EL (cell line): Measurements from ENCODE around the gene ADGRG1.

Source experiments
- DNase-seq: peaks from one replicate; pipeline ENCODE4 v3.0.0-alpha.2; 2016

ADGRG1 gene

GRCh38 chr16:57652695-57653471 lies 24.5 kb downstream of the ADGRG1 start:
- no peak for DNase-seq

- DNase-seq, result no peak
Measured at GRCh38 chr16:57653936-57654335, 25.5 kb downstream of the ADGRG1 start.

GRCh38 chr16:57656342-57656955 lies 28.0 kb downstream of the ADGRG1 start:
- DNase-seq, result no peak

- no peak for DNase-seq
Measured at GRCh38 chr16:57657228-57657627, 28.8 kb downstream of the ADGRG1 start.

- no peak for DNase-seq
Measured at GRCh38 chr16:57658130-57658877, 29.9 kb downstream of the ADGRG1 start.

- DNase-seq, result no peak
Measured at GRCh38 chr16:57658878-57659674, 30.6 kb downstream of the ADGRG1 start.

- no peak for DNase-seq
Measured at GRCh38 chr16:57660715-57661463, 32.5 kb downstream of the ADGRG1 start.

GRCh38 chr16:57661510-57661909 lies 33.1 kb downstream of the ADGRG1 start:
- no peak for DNase-seq

- no peak for DNase-seq
Measured at GRCh38 chr16:57661936-57662906, 33.8 kb downstream of the ADGRG1 start.

- no peak for DNase-seq
Measured at GRCh38 chr16:57663436-57663835, 35.0 kb downstream of the ADGRG1 start.

- no peak for DNase-seq
Measured at GRCh38 chr16:57663917-57664661, 35.7 kb downstream of the ADGRG1 start.

GRCh38 chr16:57664662-57665025 lies 36.2 kb downstream of the ADGRG1 start:
- DNase-seq, result no peak

- no peak for DNase-seq
Measured at GRCh38 chr16:57665541-57665940, 37.1 kb downstream of the ADGRG1 start.

- DNase-seq, result no peak
Measured at GRCh38 chr16:57666353-57667047, 38.1 kb downstream of the ADGRG1 start.

GRCh38 chr16:57667048-57667525 lies 38.7 kb downstream of the ADGRG1 start:
- DNase-seq, result no peak

GRCh38 chr16:57667526-57668262 lies 39.3 kb downstream of the ADGRG1 start:
- DNase-seq, result peak; percentile 37

- no peak for DNase-seq
Measured at GRCh38 chr16:57668263-57668571, 39.8 kb downstream of the ADGRG1 start, which contains the start of gene ADGRG3. Gene ADGRG3 (plus strand): TSS chr16:57668306. CDS start chr16:57668348, 42 bp downstream.

- DNase-seq, result no peak
Measured at GRCh38 chr16:57668630-57669475, 40.4 kb downstream of the ADGRG1 start.
